Measurements from ENCODE around the gene LRRC8E. TPM values are rescaled to one million over a fixed set of nuclear protein-coding genes. Genes with fewer than 3 reads are reported as not detected.

Gene LRRC8E
- total RNA-seq, 1 experiment from 2014 or later, result 11.8 TPM

DNA sequence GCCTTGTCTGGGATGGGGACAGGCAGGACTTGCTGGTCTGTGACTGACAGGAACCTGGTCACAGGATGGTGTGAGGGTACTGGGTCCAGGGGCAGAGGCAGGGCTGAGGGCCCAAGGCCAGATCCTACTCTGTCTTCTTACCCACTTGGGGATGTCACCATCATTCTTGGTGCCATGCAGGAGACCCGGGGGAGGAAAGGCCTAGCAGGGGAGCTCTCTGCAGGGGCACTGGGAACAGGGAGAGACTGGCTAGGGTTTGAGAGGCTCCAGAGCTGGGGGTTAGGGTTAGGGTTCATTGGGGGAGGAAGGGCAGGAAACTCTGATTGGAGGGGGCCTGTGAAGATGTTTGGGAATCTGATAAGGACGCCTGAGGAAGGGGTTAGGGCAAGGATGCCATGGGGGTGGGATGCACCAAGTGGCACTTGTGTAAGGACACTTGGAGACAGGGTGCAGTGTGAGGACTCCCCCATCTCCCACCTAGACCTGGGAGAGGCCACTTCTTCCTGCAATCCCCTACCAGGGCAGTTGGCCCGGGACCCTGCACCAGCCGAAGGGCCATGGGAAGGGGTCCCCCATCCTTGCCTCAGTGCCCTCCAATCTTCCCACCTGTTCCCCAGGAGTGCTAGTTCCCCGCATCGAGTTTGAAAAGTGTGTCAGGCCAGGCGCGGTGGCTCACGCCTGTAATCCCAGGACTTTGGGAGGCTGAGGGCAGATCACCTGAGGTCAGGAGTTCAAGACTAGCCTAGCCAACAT, 21.0 kb upstream of the LRRC8E start:
- DNase-seq (ENCODE audit: low read depth), result no peak

DNA sequence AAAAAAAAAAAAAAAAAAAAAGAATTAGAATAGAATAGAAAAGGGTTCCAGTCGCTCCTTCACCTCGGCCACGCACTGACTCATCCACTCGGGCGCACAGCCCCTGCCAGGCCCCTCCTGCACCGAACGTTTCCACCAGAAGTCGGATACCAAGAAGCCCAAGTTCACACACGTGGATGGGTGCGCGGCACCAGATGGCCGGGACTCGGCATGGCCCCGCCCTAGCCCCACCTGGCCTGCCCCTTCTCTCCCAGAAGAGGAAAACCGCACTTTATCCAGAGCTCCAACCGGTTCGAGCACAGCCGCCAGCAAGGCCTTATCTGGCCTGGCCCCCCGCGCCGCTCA, 20.0 kb upstream of the LRRC8E start:
- DNase-seq (ENCODE audit: low read depth), result peak; percentile 75

- peak; percentile 92 for DNase-seq (ENCODE audit: low read depth)
Observed at GRCh38 chr19:7868671-7869452, 19.4 kb upstream of the LRRC8E start.

- peak; percentile 76 for DNase-seq (ENCODE audit: low read depth)
Observed at GRCh38 chr19:7869453-7869909, 18.8 kb upstream of the LRRC8E start.

DNA sequence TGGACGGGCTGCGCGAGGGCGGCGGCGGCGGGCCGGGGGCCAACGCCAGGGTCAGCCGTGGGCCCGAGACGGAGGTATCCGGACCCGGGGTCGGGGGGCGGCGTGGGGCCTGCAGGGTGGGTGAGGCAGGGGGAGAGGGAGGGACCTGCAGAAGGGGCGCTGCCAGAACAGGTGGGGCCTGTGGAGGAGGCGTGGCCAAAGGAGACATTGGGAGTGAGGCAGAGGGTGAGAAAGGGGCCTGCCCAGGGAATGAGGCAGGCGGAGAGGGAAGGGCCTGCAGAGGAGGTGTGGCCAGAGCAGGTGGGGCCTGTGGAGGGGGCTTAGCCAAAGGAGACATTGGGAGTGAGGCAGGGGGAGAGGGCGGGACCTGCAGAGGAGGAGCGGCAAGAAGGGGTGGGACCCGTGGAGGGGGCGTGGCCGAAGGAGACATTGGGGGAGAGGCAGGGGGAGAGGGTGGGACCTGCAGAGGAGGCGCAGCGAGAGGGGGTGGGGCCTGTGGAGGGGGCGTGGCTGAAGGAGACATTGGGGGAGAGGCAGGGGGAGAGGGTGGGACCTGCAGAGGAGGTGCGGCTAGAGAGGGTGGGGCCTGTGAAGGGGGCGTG, 18.3 kb upstream of the LRRC8E start:
- DNase-seq (ENCODE audit: low read depth), result peak; percentile 85

DNA sequence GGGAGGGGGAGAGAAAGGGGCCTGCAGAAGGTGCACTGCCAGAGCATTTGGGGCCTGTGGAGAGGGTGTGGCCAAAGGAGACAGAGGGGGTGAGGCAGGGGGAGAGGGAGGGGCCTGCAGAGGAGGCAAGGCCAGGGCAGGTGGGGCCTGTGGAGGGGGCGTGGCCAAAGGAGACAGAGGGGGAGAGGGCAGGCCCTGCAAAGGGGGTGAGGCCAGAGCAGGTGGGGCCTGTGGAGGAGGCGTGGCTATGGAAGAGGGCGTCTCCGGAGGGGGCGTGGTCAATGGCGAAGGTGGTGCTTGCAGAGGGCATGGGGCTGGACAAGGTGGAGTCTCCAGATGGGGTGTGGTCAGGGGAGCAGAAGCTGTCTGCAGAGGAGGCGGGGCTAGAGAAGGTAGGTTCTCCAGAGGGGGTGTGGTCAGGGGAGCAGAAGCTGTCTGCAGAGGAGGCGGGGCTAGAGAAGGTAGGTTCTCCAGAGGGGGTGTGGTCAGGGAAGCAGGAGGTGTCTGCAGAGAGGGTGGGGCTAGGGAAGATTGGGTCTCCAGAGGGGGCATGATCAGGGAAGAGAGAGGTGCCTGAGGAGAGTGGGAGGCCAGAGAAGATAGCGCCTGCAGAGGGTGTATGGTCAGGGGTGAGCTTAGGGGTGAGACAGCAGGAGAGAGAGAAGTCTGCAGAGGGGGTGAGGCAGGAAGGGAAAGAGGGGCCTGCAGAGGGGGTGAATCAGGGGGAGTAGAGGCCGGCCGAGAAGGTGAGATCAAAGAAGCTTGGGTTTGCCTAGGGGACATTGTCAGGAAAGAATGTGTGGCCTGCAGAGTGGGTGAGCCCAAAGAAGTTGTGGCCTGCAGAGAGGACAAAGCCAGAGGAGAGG, 17.5 kb upstream of the LRRC8E start:
- peak; percentile 91 for DNase-seq (ENCODE audit: low read depth)

DNA sequence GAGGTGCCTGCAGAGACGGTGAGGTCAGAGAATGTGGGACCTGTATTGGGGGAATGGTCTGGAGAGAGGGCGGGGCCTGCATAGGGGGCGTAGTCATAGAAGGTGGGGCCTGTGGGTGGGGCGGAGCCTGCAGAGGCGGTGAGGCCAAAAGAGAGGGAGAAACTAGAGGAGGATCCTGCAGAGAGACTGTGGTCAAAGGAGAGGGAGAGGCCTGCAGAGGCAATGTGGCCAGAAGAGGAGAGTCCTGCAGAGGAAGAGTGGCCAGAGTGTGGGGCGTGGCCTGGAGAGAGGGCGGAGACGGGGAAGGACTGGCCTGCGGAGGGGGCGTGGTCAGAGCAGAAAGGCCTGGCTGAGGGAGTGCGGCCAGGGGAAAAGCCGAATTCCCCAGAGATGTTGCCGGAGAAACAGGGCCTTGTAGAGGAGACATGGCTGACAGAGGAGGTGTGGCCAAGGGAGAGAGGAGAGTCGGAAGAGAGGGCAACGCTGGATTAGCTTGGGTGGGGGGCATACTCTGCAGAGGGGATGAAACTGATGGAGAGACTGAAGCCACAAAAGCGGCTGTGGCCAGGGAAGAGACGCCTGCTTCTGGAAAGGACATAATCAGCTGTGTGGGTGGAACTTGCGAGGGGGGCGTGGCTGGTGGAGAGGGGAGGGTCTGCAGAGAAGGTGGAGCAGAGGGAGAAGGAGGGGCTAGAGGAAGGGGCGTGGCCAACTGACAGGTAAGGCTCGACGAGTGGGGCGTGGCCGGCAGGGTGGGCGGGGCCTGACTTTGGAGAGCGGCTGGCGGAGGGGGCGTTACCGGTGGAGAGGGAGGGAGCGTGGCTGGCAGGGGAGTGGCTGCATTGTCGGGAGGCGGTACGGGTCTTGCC, 16.6 kb upstream of the LRRC8E start:
- peak; percentile 96 for DNase-seq (ENCODE audit: low read depth)

GRCh38 chr19:7872306-7873204, 15.8 kb upstream of the LRRC8E start:
- DNase-seq (ENCODE audit: low read depth), result no peak

GRCh38 chr19:7873304-7874075, 14.8 kb upstream of the LRRC8E start:
- no peak for DNase-seq (ENCODE audit: low read depth)

DNA sequence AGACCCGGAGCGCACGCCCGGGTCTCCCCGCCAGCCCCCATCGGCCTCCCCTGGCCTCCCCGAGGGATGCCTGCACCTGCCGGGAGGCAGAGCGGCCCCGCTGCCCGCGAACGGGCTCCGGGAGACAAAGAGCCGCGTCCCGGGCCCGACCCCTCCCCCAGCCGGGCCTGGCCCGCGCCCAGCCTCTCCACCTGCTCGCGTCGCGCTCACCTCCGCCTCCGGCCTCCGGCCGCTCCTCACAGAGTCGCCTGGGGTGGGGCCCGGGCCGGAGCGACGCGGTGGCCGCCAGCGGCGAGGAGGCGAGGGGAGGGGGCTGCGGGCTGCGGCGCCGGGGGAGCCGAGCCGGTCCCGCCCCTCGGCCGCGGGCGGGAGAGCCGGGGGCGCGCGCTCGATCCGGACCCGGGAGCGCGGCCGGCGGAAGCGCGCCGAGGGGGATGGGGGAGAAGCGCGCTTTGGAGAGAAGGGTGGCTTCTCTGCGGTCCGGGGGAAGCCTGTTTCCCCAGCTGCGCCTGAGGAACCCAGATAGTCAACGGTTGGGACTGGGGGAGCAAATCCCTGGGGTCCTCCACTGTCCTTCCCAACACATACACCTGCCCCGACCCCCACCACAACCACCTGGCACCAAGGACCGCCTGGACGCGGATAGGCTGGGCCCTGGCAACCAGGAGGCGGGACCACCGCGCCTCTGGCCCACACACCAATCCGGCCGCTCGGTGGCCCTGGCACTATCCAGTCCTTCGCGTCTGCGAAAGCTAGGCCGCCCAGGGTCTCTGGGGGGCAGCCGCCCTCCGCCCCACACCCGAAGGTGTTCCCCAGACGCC, 14.0 kb upstream of the LRRC8E start, which contains the start of gene PRR36:
TSS of gene PRR36 (minus strand) at position 315 of the 821 bp plus-strand sequence. CDS start 701 bp downstream, outside the sequence.
- peak; percentile 74 for DNase-seq (ENCODE audit: low read depth)

DNA sequence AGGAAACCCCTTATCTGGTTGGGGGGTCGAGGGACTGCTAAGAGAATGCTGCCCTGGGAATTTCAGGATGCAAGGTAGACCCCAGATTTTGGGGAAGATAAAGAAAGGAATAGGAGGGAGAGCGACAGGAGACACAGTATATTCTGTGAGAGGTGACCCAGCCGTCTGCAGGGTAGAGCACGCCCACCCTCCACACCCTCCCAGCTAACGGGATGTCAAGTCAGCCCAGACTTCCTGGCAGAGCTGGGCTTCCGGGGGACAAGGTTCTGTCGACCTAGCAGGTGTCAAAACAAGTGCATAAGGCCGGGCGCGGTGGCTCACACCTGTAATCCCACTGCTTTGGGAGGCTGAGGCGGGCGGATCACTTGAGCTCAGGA, 13.4 kb upstream of the LRRC8E start:
- no peak for DNase-seq (ENCODE audit: low read depth)

DNA sequence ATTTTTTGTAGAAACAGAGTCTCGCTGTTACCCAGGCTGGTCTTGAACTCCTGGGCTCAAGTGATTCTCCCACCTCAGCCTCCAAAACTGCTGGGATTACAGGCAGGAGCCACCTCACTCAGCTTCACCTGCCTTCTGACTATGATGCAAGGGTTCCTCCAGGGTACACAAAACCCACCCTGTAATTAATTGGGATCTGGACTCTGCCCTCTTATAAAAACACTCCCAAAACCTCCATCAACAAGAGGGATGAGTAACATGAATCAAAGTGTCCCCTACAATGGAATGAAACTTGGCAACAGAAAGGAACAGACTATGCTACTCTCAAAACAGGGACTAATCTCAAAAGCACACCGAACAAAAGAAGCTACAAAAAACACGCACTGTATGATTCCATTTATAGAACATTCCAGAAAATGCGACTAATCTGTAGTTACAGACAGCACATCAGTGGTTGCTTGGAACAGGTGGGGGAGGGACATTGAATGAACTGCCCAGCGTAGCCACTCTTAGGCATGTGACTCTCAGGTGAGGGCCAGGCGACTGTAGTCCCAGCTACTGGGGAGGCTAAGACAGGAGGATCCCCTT, 11.0 kb upstream of the LRRC8E start:
- no peak for DNase-seq (ENCODE audit: low read depth)

GRCh38 chr19:7879111-7879807, 9.1 kb upstream of the LRRC8E start:
- DNase-seq (ENCODE audit: low read depth), result no peak

GRCh38 chr19:7879836-7880235, 8.5 kb upstream of the LRRC8E start:
- no peak for DNase-seq (ENCODE audit: low read depth)

- no peak for DNase-seq (ENCODE audit: low read depth)
Observed at GRCh38 chr19:7881910-7882309, 6.4 kb upstream of the LRRC8E start.

DNA sequence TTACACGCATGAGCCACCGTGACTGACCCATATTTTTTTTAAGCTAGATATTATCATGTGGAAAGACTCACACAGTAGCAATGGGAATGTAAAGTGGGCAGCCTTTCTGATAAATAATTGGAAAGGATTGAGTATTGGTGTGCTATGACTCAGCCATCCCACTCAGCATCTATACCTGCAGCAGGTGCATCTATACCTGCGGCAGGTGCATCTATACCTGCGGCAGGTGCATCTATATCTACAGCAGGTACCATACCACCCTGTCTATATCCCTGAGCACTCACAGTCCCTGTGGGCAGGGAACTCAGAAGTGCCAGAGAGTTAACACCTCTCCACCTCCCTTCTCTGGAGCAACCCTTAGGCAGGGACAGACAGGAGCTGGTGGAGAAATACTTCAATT, 5.2 kb upstream of the LRRC8E start:
- no peak for DNase-seq (ENCODE audit: low read depth)

Data from Daoy (cell line).